PFSK-1 (cell line): ENCODE results near the gene POLR2I.

Source experiments
- POLR2AphosphoS5 ChIP-seq: IDR thresholded peaks from 2 replicates; pipeline ENCODE4 v1.6.1; 2012; ENCODE audit warnings: low read depth, mild to moderate bottlenecking, control low read depth, low read length, moderate library complexity
- REST ChIP-seq, 2 experiments: IDR thresholded peaks; 2 replicates each; pipeline versions ENCODE4 v1.6.1 to v1.8.0; 2011 to 2012; ENCODE audit warnings: low read depth in 2 of 2, low read length in 2 of 2, control low read depth in 1 of 2, inconsistent platforms in 1 of 2, mild to moderate bottlenecking in 1 of 2, moderate library complexity in 1 of 2; ENCODE audit not compliant: insufficient read depth in 1 of 2
- TAF1 ChIP-seq: IDR thresholded peaks from 2 replicates; pipeline ENCODE4 v1.6.1; 2012; ENCODE audit warnings: low read length, control low read depth, borderline replicate concordance; ENCODE audit not compliant: insufficient read depth

DNA sequence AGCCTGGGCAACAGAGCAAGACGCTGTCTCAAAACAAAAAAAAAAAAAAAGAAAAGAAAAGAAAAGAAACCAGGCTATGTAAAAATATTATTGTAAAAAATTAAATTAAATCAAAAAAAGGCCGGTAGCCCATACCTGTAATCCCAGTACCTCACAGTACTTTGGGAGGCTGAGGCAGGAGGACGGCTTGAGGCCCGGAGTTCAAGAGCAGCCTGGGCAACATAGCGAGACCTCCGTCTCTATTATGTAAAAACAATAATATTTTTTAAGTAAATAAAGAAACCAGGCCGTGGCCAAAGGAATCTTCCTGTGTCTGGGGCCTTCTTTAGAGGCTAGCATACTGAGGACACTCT is 24.4 kb upstream of the POLR2I start:
- TF ChIP-seq POLR2AphosphoS5 (no peak), REST (IDR thresholded peaks at IDR 0.05; ENCODE audit: insufficient read depth in 1 of 2, low read depth in 2 of 2, low read length in 2 of 2) (no peak), TAF1 (no peak)
